H1 (cell line): Measurements from ENCODE around the gene ARHGEF35. TPM values are rescaled to one million over a fixed set of nuclear protein-coding genes. Genes with fewer than 3 reads are reported as not detected.
"Not testable (repeated sequence)": the region's sequence is repeated elsewhere in the genome, so short reads cannot be mapped to it uniquely, and the experiment has no call there.

Experiments
- CTCF ChIA-PET: fragments of 300-600 bp; sonication (Branson Sonifier 250); formaldehyde crosslinking; loops from one replicate; lab custom pipeline; 2021; ENCODE audit not compliant: partially characterized antibody; lab: Charles Lee
- POLR2A ChIA-PET: fragments of 300-600 bp; sonication (Branson Sonifier 250); formaldehyde crosslinking; loops from one replicate; lab custom pipeline; 2021; ENCODE audit warnings: inconsistent platforms; ENCODE audit not compliant: partially characterized antibody; lab: Charles Lee
- DNase-seq, 2 experiments: peaks; one replicate each; pipeline versions ENCODE4 v3.0.0 to v3.0.0-alpha.2; 2010 to 2022; ENCODE audit warnings: low spot score in 2 of 2, low read depth in 1 of 2, mixed read lengths in 1 of 2
- FAIRE-seq: peaks from 2 replicates; lab custom pipeline; 2011; peaks lifted over from hg19 to GRCh38; lab: Jason Lieb, UNC
- H2AFZ ChIP-seq: 2 replicates; pipeline ENCODE4 v1.8.1; 2012; ENCODE audit warnings: low read length, inconsistent platforms
- H2AK5ac ChIP-seq: 2 replicates; pipeline ENCODE4 v1.6.1; 2013; ENCODE audit warnings: low read depth, low read length
- H2BK120ac ChIP-seq: replicated peaks from 2 replicates; pipeline ENCODE3; 2013; ENCODE audit warnings: low read depth, low read length, inconsistent platforms
- H2BK12ac ChIP-seq: 2 replicates; pipeline ENCODE4 v1.6.1; 2013; ENCODE audit warnings: low read depth, low read length
- H2BK15ac ChIP-seq: 2 replicates; pipeline ENCODE4 v1.6.1; 2013; ENCODE audit warnings: low read length
- H2BK20ac ChIP-seq: 2 replicates; pipeline ENCODE4 v1.6.1; 2013; ENCODE audit warnings: low read length
- H2BK5ac ChIP-seq: 2 replicates; pipeline ENCODE4 v1.6.1; 2013; ENCODE audit warnings: low read depth, low read length
- H3K14ac ChIP-seq: 2 replicates; pipeline ENCODE4 v1.6.1; 2013; ENCODE audit warnings: inconsistent platforms; ENCODE audit not compliant: insufficient read length
- H3K18ac ChIP-seq: 2 replicates; pipeline ENCODE4 v1.6.1; 2013; ENCODE audit warnings: low read length; ENCODE audit errors: extremely low read depth
- H3K23ac ChIP-seq: 2 replicates; pipeline ENCODE4 v1.6.1; 2013; ENCODE audit warnings: inconsistent platforms; ENCODE audit not compliant: insufficient read length
- H3K23me2 ChIP-seq: 2 replicates; pipeline ENCODE4 v1.6.1; 2013; ENCODE audit warnings: low read depth, low read length
- H3K27ac ChIP-seq: 2 replicates; pipeline ENCODE4 v1.6.1; 2011; ENCODE audit warnings: low read depth, low read length, inconsistent platforms
- H3K27me3 ChIP-seq, 4 experiments: replicated peaks in 1 of 4; 1 replicate in 1 of 4; 2 replicates in 3 of 4; pipeline versions ENCODE4 v1.6.1 to v1.8.1; 2011 to 2013; ENCODE audit warnings: low read length in 3 of 4, mild to moderate bottlenecking in 3 of 4, inconsistent platforms in 2 of 4, mixed read lengths in 2 of 4, moderate library complexity in 1 of 4; ENCODE audit not compliant: control insufficient read depth in 3 of 4, insufficient read depth in 3 of 4; ENCODE audit errors: extremely low read depth in 1 of 4
- H3K36me3 ChIP-seq, 4 experiments: 2 replicates each; pipeline versions ENCODE4 v1.6.1 to v1.8.1; 2011 to 2013; ENCODE audit warnings: mild to moderate bottlenecking in 4 of 4, low read length in 3 of 4, moderate library complexity in 2 of 4, control low read depth in 1 of 4, inconsistent platforms in 1 of 4; ENCODE audit not compliant: insufficient read depth in 4 of 4, control insufficient read depth in 2 of 4
- H3K4ac ChIP-seq: replicated peaks from 2 replicates; pipeline ENCODE3; 2013; ENCODE audit warnings: low read length, low read depth, mixed read lengths, inconsistent platforms; ENCODE audit not compliant: insufficient read length
- H3K4me1 ChIP-seq, 4 experiments: replicated peaks in 1 of 4; 1 replicate in 1 of 4; 2 replicates in 3 of 4; pipeline versions ENCODE4 v1.6.1 to v1.8.1; 2011 to 2013; ENCODE audit warnings: low read length in 3 of 4, inconsistent platforms in 2 of 4, mixed read lengths in 1 of 4; ENCODE audit not compliant: insufficient read depth in 4 of 4, control insufficient read depth in 3 of 4
- H3K4me2 ChIP-seq, 2 experiments: 2 replicates each; pipeline versions ENCODE4 v1.6.1 to v1.8.1; 2011 to 2013; ENCODE audit warnings: low read depth in 2 of 2, low read length in 2 of 2, control low read depth in 1 of 2, inconsistent platforms in 1 of 2, mild to moderate bottlenecking in 1 of 2; ENCODE audit not compliant: insufficient read depth in 1 of 2
- H3K4me3 ChIP-seq, 4 experiments: fragments of 200-600, 300-600 bp in 1 of 4; sonication (generic), shearing (Covaris generic), sonication (Bioruptor Twin) in 1 of 4; 2 replicates each; pipeline versions ENCODE4 v1.5.1 to v1.8.1; 2011 to 2016; ENCODE audit warnings: low read length in 4 of 4, low read depth in 3 of 4, control low read depth in 2 of 4, inconsistent platforms in 2 of 4, mild to moderate bottlenecking in 2 of 4, mixed read lengths in 1 of 4, moderate library complexity in 1 of 4; ENCODE audit not compliant: insufficient read depth in 2 of 4; ENCODE audit errors: extremely low read depth in 1 of 4
- H3K56ac ChIP-seq: replicated peaks from 2 replicates; pipeline ENCODE3; 2013; ENCODE audit warnings: low read depth, mild to moderate bottlenecking, mixed read lengths, low read length, inconsistent platforms; ENCODE audit not compliant: insufficient read length
- H3K79me1 ChIP-seq: 2 replicates; pipeline ENCODE4 v1.6.1; 2013; ENCODE audit warnings: low read depth, low read length, control low read depth
- H3K79me2 ChIP-seq, 2 experiments: 2 replicates each; pipeline versions ENCODE4 v1.6.1 to v1.8.1; 2012 to 2013; ENCODE audit warnings: low read length in 2 of 2, mild to moderate bottlenecking in 2 of 2, inconsistent platforms in 1 of 2; ENCODE audit not compliant: insufficient read depth in 2 of 2, control insufficient read depth in 1 of 2
- H3K9ac ChIP-seq, 4 experiments: replicated peaks in 1 of 4; 1 replicate in 1 of 4; 2 replicates in 3 of 4; pipeline versions ENCODE4 v1.6.1 to v1.8.1; 2011 to 2013; ENCODE audit warnings: low read depth in 3 of 4, low read length in 3 of 4, control low read depth in 2 of 4, mild to moderate bottlenecking in 2 of 4, moderate library complexity in 2 of 4, inconsistent platforms in 1 of 4; ENCODE audit errors: extremely low read depth in 1 of 4
- H3K9me3 ChIP-seq, 2 experiments: 2 replicates each; pipeline versions ENCODE4 v1.6.1 to v1.8.1; 2012 to 2013; ENCODE audit warnings: mild to moderate bottlenecking in 2 of 2, moderate library complexity in 2 of 2, control low read depth in 1 of 2, inconsistent platforms in 1 of 2, low read depth in 1 of 2, low read length in 1 of 2, mixed read lengths in 1 of 2; ENCODE audit not compliant: insufficient read depth in 2 of 2
- H4K20me1 ChIP-seq, 2 experiments: replicated peaks in 1 of 2; 2 replicates each; pipeline versions ENCODE3 to v1.8.1; 2011 to 2013; ENCODE audit warnings: inconsistent platforms in 2 of 2, low read length in 2 of 2, mild to moderate bottlenecking in 1 of 2; ENCODE audit not compliant: insufficient read depth in 2 of 2, control insufficient read depth in 1 of 2
- H4K5ac ChIP-seq: 2 replicates; pipeline ENCODE4 v1.6.1; 2013; ENCODE audit warnings: low read length, low read depth, mixed read lengths, inconsistent platforms; ENCODE audit not compliant: insufficient read length
- H4K8ac ChIP-seq: 2 replicates; pipeline ENCODE4 v1.8.0; 2013; ENCODE audit warnings: mild to moderate bottlenecking, moderate library complexity, low read length, inconsistent platforms; ENCODE audit not compliant: insufficient read depth; ENCODE audit errors: extremely low read depth
- H4K91ac ChIP-seq: replicated peaks from 2 replicates; pipeline ENCODE3; 2013; ENCODE audit warnings: low read length, mixed read lengths, inconsistent platforms; ENCODE audit not compliant: insufficient read length
- WGBS, 2 experiments: shearing (Covaris generic) in 1 of 2; methylation state at CpG; one replicate each; pipeline versions ENCODE4 v1.1.6 to v1.1.7; 2013 to 2015; ENCODE audit warnings: low lambda C conversion rate in 2 of 2, mixed read lengths in 2 of 2, inconsistent platforms in 1 of 2, low coverage in 1 of 2, missing lambda C conversion rate in 1 of 2; ENCODE audit not compliant: insufficient replicate concordance in 2 of 2, insufficient coverage in 1 of 2, insufficient read length in 1 of 2; ENCODE audit errors: extremely low coverage in 1 of 2, missing lambda C conversion rate in 1 of 2; 5-methylcytosine and 5-hydroxymethylcytosine counted together
- polyA plus RNA-seq, 7 experiments: library from polyadenylated mRNA; depleted of rRNA in 3 of 7; stranded (reverse) in 5 of 7; unstranded in 2 of 7; fragments of >200 nt in 5 of 7; fragments of 200-250 nt in 2 of 7; gene quantifications; 1 replicate in 5 of 7; 2 replicates in 1 of 7; 4 replicates in 1 of 7; pipeline versions ENCODE4 v1.2.1 to v1.2.3, GENCODE V29; 2011 to 2013; ENCODE audit warnings: missing spikeins in 2 of 7, mixed read lengths in 2 of 7
- total RNA-seq: library from RNA; stranded (reverse); fragmentation: NEBNext Ultra II Directional; extraction: Animal tissue kit (Norgen Biotek cat#: 25700); gene quantifications from 2 replicates; pipeline ENCODE4 v1.2.1, GENCODE V29; 2021

Gene ARHGEF35
- total and polyA plus RNA-seq, 2 of the 8 experiments (the other 6 are each of a cell fraction or from before 2014, with no cell fraction given) = 1.3 to 11.8 TPM

DNA sequence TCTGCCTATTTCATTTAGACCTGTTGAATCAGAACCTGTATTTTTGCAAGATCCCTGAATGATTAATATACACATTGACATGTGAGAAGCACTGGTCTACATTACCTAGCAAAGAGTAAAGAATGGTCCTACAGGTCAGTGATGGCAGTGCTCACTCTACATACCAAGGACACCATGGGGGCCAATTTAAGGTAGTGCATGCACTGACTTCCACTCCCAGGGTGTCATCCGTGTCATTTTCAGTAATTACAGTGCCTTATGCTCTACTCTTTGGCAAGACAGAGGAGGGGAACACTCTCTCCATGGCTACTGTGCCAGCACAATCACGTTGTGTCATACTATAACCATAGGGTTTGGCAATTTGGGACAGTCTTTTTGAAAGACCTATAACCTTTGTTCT lies 49.7 kb upstream of the ARHGEF35 start:
- H3K56ac ChIP-seq, FAIRE-seq, H2BK15ac ChIP-seq, H3K4ac ChIP-seq, DNase-seq, H2AFZ ChIP-seq, H3K4me3 ChIP-seq, H3K9me3 ChIP-seq, H2BK20ac ChIP-seq, H3K14ac ChIP-seq, H4K5ac ChIP-seq, H3K79me2 ChIP-seq, H3K4me2 ChIP-seq, H3K4me1 ChIP-seq, H3K18ac ChIP-seq, H2BK120ac ChIP-seq, POLR2A ChIA-PET, H4K8ac ChIP-seq, H3K79me1 ChIP-seq, H3K23me2 ChIP-seq, H3K27me3 ChIP-seq, CTCF ChIA-PET, H3K23ac ChIP-seq, H4K91ac ChIP-seq, H3K9ac ChIP-seq, H3K27ac ChIP-seq, H2AK5ac ChIP-seq, H3K36me3 ChIP-seq, H2BK12ac ChIP-seq, H2BK5ac ChIP-seq, H4K20me1 ChIP-seq: not testable (repeated sequence)
- WGBS, 2 experiments = no CpG with 5 or more reads among the region's 2 CpGs

GRCh38 chr7:144239365-144239764 lies 43.7 kb upstream of the ARHGEF35 start, which contains the start of gene OR2A42:
TSS of gene OR2A42 (minus strand) at chr7:144239605. CDS start at chr7:144232843, 6,762 bp downstream.
- H2BK20ac ChIP-seq, H4K20me1 ChIP-seq, H3K27me3 ChIP-seq, H3K79me2 ChIP-seq, H2BK12ac ChIP-seq, H2BK120ac ChIP-seq, H4K5ac ChIP-seq, H3K56ac ChIP-seq, H2BK15ac ChIP-seq, H3K23ac ChIP-seq, H3K14ac ChIP-seq, H3K23me2 ChIP-seq, POLR2A ChIA-PET, H3K36me3 ChIP-seq, H3K9ac ChIP-seq, H2BK5ac ChIP-seq, H3K18ac ChIP-seq, H3K4ac ChIP-seq, CTCF ChIA-PET, H4K8ac ChIP-seq, DNase-seq, H3K4me2 ChIP-seq, H3K4me3 ChIP-seq, H2AK5ac ChIP-seq, H3K9me3 ChIP-seq, H3K4me1 ChIP-seq, FAIRE-seq, H3K27ac ChIP-seq, H3K79me1 ChIP-seq, H2AFZ ChIP-seq, H4K91ac ChIP-seq: not testable (repeated sequence)
- 80% methylated on average over 1 of the region's 2 CpGs; no CpG with 5 or more reads in 1 of the 2 experiments for WGBS, 2 experiments
